ENCODE measurements around the gene SLC38A11.

Gene SLC38A11

DNA sequence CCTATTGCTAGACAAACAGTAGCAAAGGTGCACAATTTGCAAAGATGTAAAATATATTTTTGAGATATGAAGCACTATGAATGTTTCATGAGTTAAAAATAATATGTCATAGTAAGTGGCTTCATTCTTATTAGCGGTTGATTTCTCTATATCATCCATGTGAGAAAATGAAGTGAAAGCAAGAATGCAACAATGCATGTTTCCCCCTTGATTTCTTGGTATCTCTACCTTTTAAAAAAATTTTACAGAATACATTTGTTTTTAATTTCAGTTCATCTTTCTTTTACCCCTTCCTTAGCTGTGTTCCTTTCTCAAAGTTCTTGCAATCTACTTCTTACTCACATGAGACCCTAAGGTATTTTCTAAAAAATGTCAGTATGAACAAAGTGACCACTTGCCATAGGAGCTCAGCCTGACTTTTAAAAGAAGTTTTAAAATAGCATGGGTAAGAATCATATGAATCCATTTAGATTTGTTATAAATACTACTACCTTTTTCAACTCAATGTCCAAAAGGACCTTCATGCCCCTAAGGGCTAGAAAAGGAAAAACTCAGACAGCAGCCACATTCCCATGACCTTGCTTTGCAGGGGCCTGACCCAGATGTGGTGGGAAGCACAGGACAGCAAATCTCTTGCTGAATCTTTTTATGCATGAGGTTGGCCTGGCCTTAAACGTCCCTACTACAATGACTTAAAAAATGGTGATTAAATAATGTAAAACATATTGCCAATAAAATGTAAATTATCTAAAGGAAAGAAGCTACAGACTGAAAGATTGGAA lies 14.8 kb upstream of the SLC38A11 start:
- DNase-seq, result no peak

- DNase-seq, result no peak
Measured at GRCh38 chr2:164967781-164968228, 12.5 kb upstream of the SLC38A11 start.

- DNase-seq, result no peak
Measured at GRCh38 chr2:164967361-164967760, 12.0 kb upstream of the SLC38A11 start.

DNA sequence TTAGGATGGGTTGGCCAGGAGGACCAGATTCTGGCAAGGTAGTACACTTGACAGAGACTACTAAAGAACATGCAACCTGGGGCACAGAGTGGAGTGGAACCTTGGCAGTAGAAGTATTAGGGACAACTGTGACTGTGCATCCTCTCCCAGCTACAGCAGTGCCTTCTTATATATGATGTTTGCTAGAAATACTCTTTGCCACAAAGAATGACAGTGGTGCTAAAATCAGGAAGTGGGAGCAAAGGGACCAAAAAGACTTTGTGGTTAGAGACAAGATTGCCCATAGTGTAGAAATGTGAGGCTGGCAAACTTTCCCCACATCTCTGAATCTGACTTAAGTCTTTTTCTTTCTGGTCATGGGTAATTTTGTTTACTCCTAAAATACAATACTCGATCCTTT lies 9.4 kb upstream of the SLC38A11 start:
- no peak for DNase-seq

- DNase-seq, result no peak
Measured at GRCh38 chr2:164960159-164960558, 4.8 kb upstream of the SLC38A11 start.

DNA sequence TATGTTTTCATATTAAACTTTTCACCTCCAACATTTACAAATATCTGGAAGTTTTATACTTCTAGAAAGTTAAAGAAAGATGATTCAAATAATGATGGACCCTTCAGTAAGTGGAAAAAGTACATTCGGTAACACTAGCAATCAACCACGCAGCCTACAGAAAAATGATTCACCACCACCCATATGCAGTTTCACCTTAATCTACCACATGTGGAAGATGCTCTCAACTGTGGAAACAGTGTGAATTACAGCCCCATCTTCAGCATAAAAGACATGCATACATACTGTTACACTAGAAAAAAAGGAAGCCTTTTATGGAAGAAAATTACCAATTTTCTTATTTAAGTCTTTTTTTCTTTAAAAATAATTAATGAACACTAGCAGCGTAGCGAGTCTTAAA lies 1.1 kb downstream of the SLC38A11 start:
- no peak for DNase-seq

DNA sequence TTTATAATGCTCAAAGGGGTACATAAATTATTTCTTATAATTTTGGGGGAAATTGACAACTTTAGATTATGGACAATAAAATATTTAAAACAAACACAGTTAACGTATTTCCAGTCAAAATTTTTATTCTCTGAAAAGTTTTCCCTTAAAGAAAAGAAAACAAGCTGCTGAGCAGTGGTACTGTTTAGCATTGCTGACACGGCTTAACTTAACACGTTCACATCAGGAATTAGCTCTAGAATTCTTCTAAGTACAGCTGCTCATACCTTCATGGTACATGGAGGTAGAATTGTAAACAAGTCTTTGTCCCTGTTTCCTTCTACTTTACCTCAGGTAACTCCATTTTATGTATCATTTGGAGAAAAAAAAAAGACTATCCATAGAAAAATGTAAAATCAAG lies 2.0 kb downstream of the SLC38A11 start:
- DNase-seq, result no peak

- no peak for DNase-seq
Measured at GRCh38 chr2:164952057-164952702, 3.1 kb downstream of the SLC38A11 start.

- DNase-seq, result no peak
Measured at GRCh38 chr2:164948540-164948939, 6.8 kb downstream of the SLC38A11 start.

GRCh38 chr2:164947281-164947680 lies 8.0 kb downstream of the SLC38A11 start:
- DNase-seq, result no peak

- no peak for DNase-seq
Measured at GRCh38 chr2:164943289-164943688, 12.0 kb downstream of the SLC38A11 start.

GRCh38 chr2:164937864-164938401 lies 17.4 kb downstream of the SLC38A11 start:
- DNase-seq, result no peak

- DNase-seq, result no peak
Measured at GRCh38 chr2:164935118-164936101, 19.9 kb downstream of the SLC38A11 start.

- no peak for DNase-seq
Measured at GRCh38 chr2:164934401-164935117, 20.8 kb downstream of the SLC38A11 start.

DNA sequence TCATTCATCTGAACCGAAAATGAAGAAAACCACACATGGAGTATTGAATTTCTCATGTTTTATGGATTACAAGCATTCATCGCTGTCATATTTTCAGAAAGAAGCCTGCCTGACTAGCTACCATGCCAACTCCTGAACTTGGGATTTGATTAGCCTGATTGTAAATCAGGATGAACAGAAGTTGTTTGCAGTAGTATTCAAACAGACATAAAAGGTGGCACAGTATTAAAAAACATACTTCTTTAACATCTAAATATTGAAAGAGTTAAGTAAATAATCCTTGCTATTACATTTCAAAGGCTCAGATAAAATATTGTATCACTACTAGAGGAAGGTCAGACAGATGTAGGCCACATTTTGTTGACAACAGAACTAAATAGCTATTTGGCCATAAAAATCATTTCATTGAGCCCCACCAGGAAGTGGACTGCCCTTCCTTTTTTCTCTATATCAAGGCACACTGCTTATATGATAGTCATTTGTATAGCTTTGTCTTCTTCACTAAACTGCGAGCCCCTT lies 21.6 kb downstream of the SLC38A11 start:
- no peak for DNase-seq

DNA sequence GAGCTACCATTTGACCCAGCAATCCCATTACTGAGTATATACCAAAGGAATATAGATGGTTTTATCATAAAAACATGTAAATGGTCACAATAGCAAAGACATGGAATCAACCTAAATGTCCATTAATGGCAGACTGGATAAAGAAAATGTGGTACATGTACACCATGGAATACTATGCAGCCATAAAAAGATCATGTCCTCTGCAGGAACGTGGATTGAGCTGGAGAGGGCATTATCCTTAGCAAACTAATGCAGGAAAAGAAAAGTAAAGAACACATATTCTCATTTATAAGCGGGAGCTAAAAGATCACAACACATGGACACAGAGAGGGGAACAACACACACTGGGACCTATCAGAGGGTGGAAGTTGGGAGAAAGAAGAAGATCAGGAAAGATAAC lies 22.9 kb downstream of the SLC38A11 start:
- DNase-seq, result no peak

DNA sequence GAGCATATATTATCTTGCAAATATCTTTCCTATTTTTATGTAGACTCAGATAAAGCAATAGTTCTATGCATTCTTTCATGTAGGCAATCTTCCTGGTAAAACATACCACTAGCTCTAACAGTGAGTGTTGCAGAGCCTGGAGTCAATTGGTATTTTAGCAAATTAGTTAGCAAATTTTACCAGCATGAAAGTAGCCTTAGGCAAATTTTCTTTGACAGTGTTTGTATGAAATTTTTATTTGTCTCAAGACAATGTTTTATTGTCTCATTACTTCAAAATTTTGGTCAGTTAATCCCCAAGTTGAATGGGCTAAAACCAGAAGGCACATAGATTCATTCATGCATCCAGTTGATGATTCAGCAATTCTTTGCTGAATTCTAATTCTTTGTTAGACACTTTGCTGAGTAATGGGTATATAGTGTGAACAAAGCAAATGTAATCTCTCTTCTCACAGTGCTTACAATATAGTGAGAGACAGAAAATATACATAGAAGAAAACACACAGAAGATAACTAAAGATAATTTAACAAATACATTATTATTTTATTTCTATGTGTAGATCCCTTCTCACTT lies 27.1 kb downstream of the SLC38A11 start:
- no peak for DNase-seq

DNA sequence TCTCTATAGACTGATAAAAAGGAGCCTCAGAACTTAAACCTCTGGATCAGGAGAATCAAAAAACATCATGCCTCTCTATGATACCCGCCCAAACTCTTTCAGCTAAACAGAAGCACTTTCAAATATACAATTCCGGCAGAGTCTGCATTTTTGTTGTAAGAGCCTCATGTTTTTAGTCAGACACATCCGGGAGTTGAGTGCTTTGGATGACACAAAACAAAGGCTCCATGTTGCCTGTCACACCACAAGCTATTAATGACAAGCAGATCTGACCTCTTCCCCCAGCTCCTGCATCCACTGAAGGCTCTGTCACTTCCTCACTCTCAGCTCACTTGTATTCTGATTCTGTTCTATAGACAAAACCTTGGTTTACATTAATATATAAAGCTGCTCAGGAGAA lies 33.2 kb downstream of the SLC38A11 start:
- no peak for DNase-seq

DNA sequence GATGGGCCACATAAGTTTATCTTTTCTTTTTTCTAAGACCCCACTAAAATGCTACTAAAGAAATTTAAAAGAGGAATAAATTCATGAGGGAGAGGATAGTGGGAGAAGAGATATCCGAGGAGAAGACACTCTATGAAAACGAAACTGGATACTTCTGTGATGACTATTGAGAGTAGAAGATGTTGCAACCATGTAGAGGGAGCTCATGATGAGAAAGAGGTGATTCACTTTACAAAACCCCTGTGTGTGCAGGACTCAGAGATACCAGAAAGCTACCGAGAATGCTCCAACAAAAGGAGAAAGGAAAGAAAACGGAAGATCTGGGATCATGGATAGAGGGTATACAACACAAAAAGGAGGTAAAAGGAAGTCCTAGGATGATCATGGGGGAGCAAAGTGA lies 34.9 kb downstream of the SLC38A11 start:
- no peak for DNase-seq

GRCh38 chr2:164917296-164917903 lies 37.9 kb downstream of the SLC38A11 start:
- DNase-seq, result no peak

DNA sequence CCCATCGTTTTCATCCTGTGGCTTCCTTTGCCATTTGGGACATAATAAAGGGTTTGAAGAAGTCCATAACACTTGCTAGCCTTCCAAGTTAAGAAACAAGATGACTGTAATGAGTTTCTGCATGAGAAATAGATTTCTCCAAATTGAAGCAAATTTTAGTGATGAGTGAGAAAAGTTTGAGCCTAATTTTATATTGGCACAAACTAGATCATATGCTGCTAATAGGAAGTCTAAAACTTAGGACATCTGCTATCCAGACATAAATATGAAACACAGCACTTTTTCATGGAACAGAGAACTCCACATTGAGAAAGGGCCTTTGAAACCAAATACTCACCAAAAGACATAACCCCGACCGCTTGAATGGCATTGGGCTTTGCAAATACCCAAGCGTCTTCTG lies 39.8 kb downstream of the SLC38A11 start:
- no peak for DNase-seq

All from stimulated activated CD4-positive, alpha-beta T cell treated with anti-CD3 and anti-CD28 coated beads, Interleukin-4, amount 100 ng/mL, for 1 hour (primary cell).